ENCODE data around the gene RHPN2.

RHPN2 gene

GRCh38 chr19:33064792-33065550 lies at the start of gene RHPN2:
Gene RHPN2, minus strand, starts transcription at chr19:33064888. Its CDS starts 36 bp downstream, at chr19:33064852.
- Histone ChIP-seq H3K4me3 (ENCODE audit: low read length) (peak within 1 kb of the TSS; percentile 52), H3K36me3 (ENCODE audit: control insufficient read depth, insufficient read depth, low read length, severe bottlenecking) (no peaks in the 10 kb centered on the region), H3K27me3 (replicated peaks; ENCODE audit: control insufficient read depth, insufficient read depth, low read length) (peaks cover 12% of the 10 kb centered on the region), H3K9ac (ENCODE audit: low read length) (peak within 1 kb of the TSS; percentile 39), H3K4me1 (ENCODE audit: control insufficient read depth, insufficient read depth, low read length) (no peaks in the 10 kb centered on the region), H3K9me3 (ENCODE audit: control insufficient read depth, low read length) (no peaks in the 10 kb centered on the region)
- DNase-seq (ENCODE audit: low read depth), result peak; percentile 91

- Histone ChIP-seq H3K4me3 (ENCODE audit: low read length) (no peak overlapping the region), H3K27me3 (replicated peaks; ENCODE audit: control insufficient read depth, insufficient read depth, low read length) (no peaks in the 10 kb centered on the region), H3K4me1 (ENCODE audit: control insufficient read depth, insufficient read depth, low read length) (no peaks in the 10 kb centered on the region), H3K36me3 (ENCODE audit: control insufficient read depth, insufficient read depth, low read length, severe bottlenecking) (peaks cover 71% of the 10 kb centered on the region), H3K9ac (ENCODE audit: low read length) (no peak overlapping the region), H3K9me3 (ENCODE audit: control insufficient read depth, low read length) (no peaks in the 10 kb centered on the region)
- DNase-seq (ENCODE audit: low read depth), result no peak
Observed at GRCh38 chr19:33114312-33114711, 49.6 kb upstream of the RHPN2 start.

GRCh38 chr19:33111587-33111986 lies 46.9 kb upstream of the RHPN2 start:
- H3K9me3 ChIP-seq (ENCODE audit: control insufficient read depth, low read length), result no peaks in the 10 kb centered on the region
- H3K9ac ChIP-seq (ENCODE audit: low read length), result no peak overlapping the region
- H3K4me3 ChIP-seq (ENCODE audit: low read length), result no peak overlapping the region
- no peak for DNase-seq (ENCODE audit: low read depth)
- H3K4me1 ChIP-seq (ENCODE audit: control insufficient read depth, insufficient read depth, low read length), result no peaks in the 10 kb centered on the region
- peaks cover 74% of the 10 kb centered on the region for H3K36me3 ChIP-seq (ENCODE audit: control insufficient read depth, insufficient read depth, low read length, severe bottlenecking)
- no peaks in the 10 kb centered on the region for H3K27me3 ChIP-seq (replicated peaks; ENCODE audit: control insufficient read depth, insufficient read depth, low read length)

- Histone ChIP-seq H3K4me1 (ENCODE audit: control insufficient read depth, insufficient read depth, low read length) (no peaks in the 10 kb centered on the region), H3K27me3 (replicated peaks; ENCODE audit: control insufficient read depth, insufficient read depth, low read length) (no peaks in the 10 kb centered on the region), H3K9me3 (ENCODE audit: control insufficient read depth, low read length) (no peaks in the 10 kb centered on the region), H3K4me3 (ENCODE audit: low read length) (no peak overlapping the region), H3K36me3 (ENCODE audit: control insufficient read depth, insufficient read depth, low read length, severe bottlenecking) (peaks cover 72% of the 10 kb centered on the region), H3K9ac (ENCODE audit: low read length) (no peak overlapping the region)
- DNase-seq (ENCODE audit: low read depth), result peak; percentile 67
Observed at GRCh38 chr19:33110137-33110910, 45.6 kb upstream of the RHPN2 start.

GRCh38 chr19:33108161-33108560 lies 43.5 kb upstream of the RHPN2 start:
- peaks cover 66% of the 10 kb centered on the region for H3K36me3 ChIP-seq (ENCODE audit: control insufficient read depth, insufficient read depth, low read length, severe bottlenecking)
- H3K9ac ChIP-seq (ENCODE audit: low read length), result no peak overlapping the region
- no peaks in the 10 kb centered on the region for H3K4me1 ChIP-seq (ENCODE audit: control insufficient read depth, insufficient read depth, low read length)
- DNase-seq (ENCODE audit: low read depth), result no peak
- no peaks in the 10 kb centered on the region for H3K9me3 ChIP-seq (ENCODE audit: control insufficient read depth, low read length)
- H3K27me3 ChIP-seq (replicated peaks; ENCODE audit: control insufficient read depth, insufficient read depth, low read length), result no peaks in the 10 kb centered on the region
- no peak overlapping the region for H3K4me3 ChIP-seq (ENCODE audit: low read length)

- Histone ChIP-seq H3K4me3 (ENCODE audit: low read length) (no peak overlapping the region), H3K9me3 (ENCODE audit: control insufficient read depth, low read length) (no peaks in the 10 kb centered on the region), H3K27me3 (replicated peaks; ENCODE audit: control insufficient read depth, insufficient read depth, low read length) (no peaks in the 10 kb centered on the region), H3K36me3 (ENCODE audit: control insufficient read depth, insufficient read depth, low read length, severe bottlenecking) (peaks cover 53% of the 10 kb centered on the region), H3K9ac (ENCODE audit: low read length) (no peak overlapping the region), H3K4me1 (ENCODE audit: control insufficient read depth, insufficient read depth, low read length) (no peaks in the 10 kb centered on the region)
- DNase-seq (ENCODE audit: low read depth), result no peak
Observed at GRCh38 chr19:33102893-33103292, 38.2 kb upstream of the RHPN2 start.

- Histone ChIP-seq H3K27me3 (replicated peaks; ENCODE audit: control insufficient read depth, insufficient read depth, low read length) (no peaks in the 10 kb centered on the region), H3K36me3 (ENCODE audit: control insufficient read depth, insufficient read depth, low read length, severe bottlenecking) (peaks cover 47% of the 10 kb centered on the region), H3K9me3 (ENCODE audit: control insufficient read depth, low read length) (no peaks in the 10 kb centered on the region), H3K4me1 (ENCODE audit: control insufficient read depth, insufficient read depth, low read length) (no peaks in the 10 kb centered on the region), H3K9ac (ENCODE audit: low read length) (no peak overlapping the region), H3K4me3 (ENCODE audit: low read length) (no peak overlapping the region)
- DNase-seq (ENCODE audit: low read depth), result no peak
Observed at GRCh38 chr19:33100894-33101644, 36.4 kb upstream of the RHPN2 start.

- peaks cover 65% of the 10 kb centered on the region for H3K36me3 ChIP-seq (ENCODE audit: control insufficient read depth, insufficient read depth, low read length, severe bottlenecking)
- no peak for DNase-seq (ENCODE audit: low read depth)
- H3K9ac ChIP-seq (ENCODE audit: low read length), result no peak overlapping the region
- no peaks in the 10 kb centered on the region for H3K27me3 ChIP-seq (replicated peaks; ENCODE audit: control insufficient read depth, insufficient read depth, low read length)
- H3K4me3 ChIP-seq (ENCODE audit: low read length), result no peak overlapping the region
- H3K9me3 ChIP-seq (ENCODE audit: control insufficient read depth, low read length), result no peaks in the 10 kb centered on the region
- H3K4me1 ChIP-seq (ENCODE audit: control insufficient read depth, insufficient read depth, low read length), result no peaks in the 10 kb centered on the region
Observed at GRCh38 chr19:33098055-33098534, 33.4 kb upstream of the RHPN2 start.

- Histone ChIP-seq H3K36me3 (ENCODE audit: control insufficient read depth, insufficient read depth, low read length, severe bottlenecking) (peaks cover 63% of the 10 kb centered on the region), H3K9me3 (ENCODE audit: control insufficient read depth, low read length) (no peaks in the 10 kb centered on the region), H3K27me3 (replicated peaks; ENCODE audit: control insufficient read depth, insufficient read depth, low read length) (no peaks in the 10 kb centered on the region), H3K4me1 (ENCODE audit: control insufficient read depth, insufficient read depth, low read length) (no peaks in the 10 kb centered on the region), H3K9ac (ENCODE audit: low read length) (no peak overlapping the region), H3K4me3 (ENCODE audit: low read length) (no peak overlapping the region)
- DNase-seq (ENCODE audit: low read depth), result no peak
Observed at GRCh38 chr19:33096005-33096404, 31.3 kb upstream of the RHPN2 start.

- peaks cover 72% of the 10 kb centered on the region for H3K36me3 ChIP-seq (ENCODE audit: control insufficient read depth, insufficient read depth, low read length, severe bottlenecking)
- no peaks in the 10 kb centered on the region for H3K9me3 ChIP-seq (ENCODE audit: control insufficient read depth, low read length)
- no peak for DNase-seq (ENCODE audit: low read depth)
- no peaks in the 10 kb centered on the region for H3K4me1 ChIP-seq (ENCODE audit: control insufficient read depth, insufficient read depth, low read length)
- no peak overlapping the region for H3K9ac ChIP-seq (ENCODE audit: low read length)
- no peak overlapping the region for H3K4me3 ChIP-seq (ENCODE audit: low read length)
- no peaks in the 10 kb centered on the region for H3K27me3 ChIP-seq (replicated peaks; ENCODE audit: control insufficient read depth, insufficient read depth, low read length)
Observed at GRCh38 chr19:33094436-33095067, 29.9 kb upstream of the RHPN2 start.
